ENCODE data around the gene EEF1B2. TPM values are rescaled to one million over a fixed set of nuclear protein-coding genes. Genes with fewer than 3 reads are reported as not detected.

EEF1B2 gene
- total RNA-seq (2021; ENCODE audit: unreplicated experiment) (523 TPM), Bru-seq, nascent RNA (percentile 99 among the genes with signal in this experiment), BruChase-seq, experiment 1, labeled RNA remaining after a 2-hour chase (percentile 99 among the genes with signal in this experiment), BruChase-seq, experiment 2, labeled RNA remaining after a 6-hour chase (percentile 99 among the genes with signal in this experiment)
- polyA plus RNA-seq (2012; ENCODE audit: insufficient read length), result 470 TPM
- long read RNA-seq, transcript EEF1B2-202 (7 exons, 880 nt), result minor isoform, 28 of 446 reads
- long read RNA-seq, transcript EEF1B2-201 (7 exons, 844 nt), result minor isoform, 45 of 446 reads
- long read RNA-seq, transcript EEF1B2-203 (6 exons, 1,098 nt), result major isoform, 200 of 446 reads
- long read RNA-seq, partial matches to known transcripts, result 166 of 446 reads
- long read RNA-seq, other reads (novel, unspliced or antisense), result 4 of 446 reads

DNA sequence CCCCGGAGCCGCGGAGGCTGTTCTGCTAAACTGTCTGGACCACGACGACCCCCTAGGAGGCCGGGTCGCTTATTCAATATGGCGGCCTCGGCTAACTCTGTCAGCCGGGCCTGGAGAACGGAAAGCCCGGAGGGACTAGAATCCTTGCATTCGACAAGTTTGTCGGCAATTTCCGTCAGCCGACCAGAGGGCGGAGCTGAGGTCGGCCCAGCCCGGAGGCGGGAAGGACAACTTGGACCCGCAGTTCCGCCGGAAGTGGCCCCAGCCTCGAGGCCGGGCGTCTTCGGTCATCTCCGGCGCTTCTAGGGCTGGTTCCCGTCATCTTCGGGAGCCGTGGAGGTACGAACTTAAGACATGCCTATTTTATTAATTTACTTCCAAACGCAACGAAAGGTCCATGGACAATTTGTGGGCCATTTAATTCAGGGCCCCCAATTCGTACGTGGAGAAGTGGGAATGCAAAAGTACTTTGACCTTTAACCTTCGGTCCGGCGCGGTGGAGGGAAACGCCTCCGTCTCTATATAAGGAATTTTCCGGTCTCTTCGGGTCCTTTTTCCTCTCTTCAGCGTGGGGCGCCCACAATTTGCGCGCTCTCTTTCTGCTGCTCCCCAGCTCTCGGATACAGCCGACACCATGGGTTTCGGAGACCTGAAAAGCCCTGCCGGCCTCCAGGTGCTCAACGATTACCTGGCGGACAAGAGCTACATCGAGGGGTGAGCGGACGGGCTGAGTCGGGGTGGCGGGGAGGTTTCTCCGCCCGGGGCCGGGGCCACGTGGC, at the start of gene EEF1B2, which contains the start of gene NDUFS1:
TSS of gene EEF1B2 (plus strand) at position 550 of the 779 bp plus-strand sequence. CDS start at position 635, 85 bp downstream.
TSS of gene NDUFS1 (minus strand) at position 99 of the 779 bp plus-strand sequence. CDS start 5,766 bp downstream, outside the sequence.
- in situ Hi-C loops (cut with HindIII; ENCODE audit: low pct_unique_long_range_greater_than_20kb, low sequenced_read_pairs), result no loop called here
- Histone ChIP-seq H3K9me3 (ENCODE audit: control insufficient read depth, insufficient read depth, low read depth, low read length) (no peaks in the 10 kb centered on the region), H3K4me1 (ENCODE audit: control insufficient read depth, insufficient read depth, low read length) (peaks cover 22% of the 10 kb centered on the region), H3K4me3 (ENCODE audit: low read depth in 2 of 2, low read length in 2 of 2) (peak within 1 kb of the TSS; percentile 99 to 100), H3K27me3 (ENCODE audit: control insufficient read depth, insufficient read depth, low read length) (no peaks in the 10 kb centered on the region), H3K27ac (ENCODE audit: low read length) (peak within 1 kb of the TSS; percentile 99), H3K36me3 (ENCODE audit: control insufficient read depth, insufficient read depth, low read length) (peaks cover 35% of the 10 kb centered on the region)
- CTCF ChIA-PET, result interaction anchor here (0.7 kb wide), 1 partner anchor 33 kb away, joined by 4 read pairs; no protein-coding TSS in a partner anchor
- BruUV-seq (replicated peaks), result no TSS peak
- ATAC-seq (peak; percentile 97), DNase-seq (ENCODE audit: low read depth, low spot score) (peak; percentile 90)
- TF ChIP-seq SIN3A (IDR thresholded peaks at IDR 0.05; ENCODE audit: borderline replicate concordance, insufficient read depth, low read depth, low read length) (peak; percentile 78; the same call in 1 of the 2 replicates), TCF7L2 (IDR thresholded peaks at IDR 0.05; ENCODE audit: low read depth, low read length) (no peak), POLR2AphosphoS5 (IDR thresholded peaks at IDR 0.05; ENCODE audit: low read depth, low read length) (peak; percentile 80)
- TF ChIP-seq, protein P1, sequence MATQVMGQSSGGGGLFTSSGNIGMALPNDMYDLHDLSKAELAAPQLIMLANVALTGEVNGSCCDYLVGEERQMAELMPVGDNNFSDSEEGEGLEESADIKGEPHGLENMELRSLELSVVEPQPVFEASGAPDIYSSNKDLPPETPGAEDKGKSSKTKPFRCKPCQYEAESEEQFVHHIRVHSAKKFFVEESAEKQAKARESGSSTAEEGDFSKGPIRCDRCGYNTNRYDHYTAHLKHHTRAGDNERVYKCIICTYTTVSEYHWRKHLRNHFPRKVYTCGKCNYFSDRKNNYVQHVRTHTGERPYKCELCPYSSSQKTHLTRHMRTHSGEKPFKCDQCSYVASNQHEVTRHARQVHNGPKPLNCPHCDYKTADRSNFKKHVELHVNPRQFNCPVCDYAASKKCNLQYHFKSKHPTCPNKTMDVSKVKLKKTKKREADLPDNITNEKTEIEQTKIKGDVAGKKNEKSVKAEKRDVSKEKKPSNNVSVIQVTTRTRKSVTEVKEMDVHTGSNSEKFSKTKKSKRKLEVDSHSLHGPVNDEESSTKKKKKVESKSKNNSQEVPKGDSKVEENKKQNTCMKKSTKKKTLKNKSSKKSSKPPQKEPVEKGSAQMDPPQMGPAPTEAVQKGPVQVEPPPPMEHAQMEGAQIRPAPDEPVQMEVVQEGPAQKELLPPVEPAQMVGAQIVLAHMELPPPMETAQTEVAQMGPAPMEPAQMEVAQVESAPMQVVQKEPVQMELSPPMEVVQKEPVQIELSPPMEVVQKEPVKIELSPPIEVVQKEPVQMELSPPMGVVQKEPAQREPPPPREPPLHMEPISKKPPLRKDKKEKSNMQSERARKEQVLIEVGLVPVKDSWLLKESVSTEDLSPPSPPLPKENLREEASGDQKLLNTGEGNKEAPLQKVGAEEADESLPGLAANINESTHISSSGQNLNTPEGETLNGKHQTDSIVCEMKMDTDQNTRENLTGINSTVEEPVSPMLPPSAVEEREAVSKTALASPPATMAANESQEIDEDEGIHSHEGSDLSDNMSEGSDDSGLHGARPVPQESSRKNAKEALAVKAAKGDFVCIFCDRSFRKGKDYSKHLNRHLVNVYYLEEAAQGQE (IDR thresholded peaks at IDR 0.05; ENCODE audit: insufficient read depth in 1 of 2, low read depth in 2 of 2, low read length in 1 of 2), result no peak
- TF ChIP-seq, protein P2, sequence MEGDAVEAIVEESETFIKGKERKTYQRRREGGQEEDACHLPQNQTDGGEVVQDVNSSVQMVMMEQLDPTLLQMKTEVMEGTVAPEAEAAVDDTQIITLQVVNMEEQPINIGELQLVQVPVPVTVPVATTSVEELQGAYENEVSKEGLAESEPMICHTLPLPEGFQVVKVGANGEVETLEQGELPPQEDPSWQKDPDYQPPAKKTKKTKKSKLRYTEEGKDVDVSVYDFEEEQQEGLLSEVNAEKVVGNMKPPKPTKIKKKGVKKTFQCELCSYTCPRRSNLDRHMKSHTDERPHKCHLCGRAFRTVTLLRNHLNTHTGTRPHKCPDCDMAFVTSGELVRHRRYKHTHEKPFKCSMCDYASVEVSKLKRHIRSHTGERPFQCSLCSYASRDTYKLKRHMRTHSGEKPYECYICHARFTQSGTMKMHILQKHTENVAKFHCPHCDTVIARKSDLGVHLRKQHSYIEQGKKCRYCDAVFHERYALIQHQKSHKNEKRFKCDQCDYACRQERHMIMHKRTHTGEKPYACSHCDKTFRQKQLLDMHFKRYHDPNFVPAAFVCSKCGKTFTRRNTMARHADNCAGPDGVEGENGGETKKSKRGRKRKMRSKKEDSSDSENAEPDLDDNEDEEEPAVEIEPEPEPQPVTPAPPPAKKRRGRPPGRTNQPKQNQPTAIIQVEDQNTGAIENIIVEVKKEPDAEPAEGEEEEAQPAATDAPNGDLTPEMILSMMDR (IDR thresholded peaks at IDR 0.05), result no peak
- intact Hi-C loops (cut with micrococcal nuclease; ENCODE audit: unreplicated experiment), result loop anchor here (5.0 kb wide), 1 partner anchor 103 kb away; no protein-coding TSS in a partner anchor
- POLR2A ChIA-PET, result interaction anchor here (0.7 kb wide), 1 partner anchor 516 kb away, joined by 4 read pairs; no protein-coding TSS in a partner anchor

DNA sequence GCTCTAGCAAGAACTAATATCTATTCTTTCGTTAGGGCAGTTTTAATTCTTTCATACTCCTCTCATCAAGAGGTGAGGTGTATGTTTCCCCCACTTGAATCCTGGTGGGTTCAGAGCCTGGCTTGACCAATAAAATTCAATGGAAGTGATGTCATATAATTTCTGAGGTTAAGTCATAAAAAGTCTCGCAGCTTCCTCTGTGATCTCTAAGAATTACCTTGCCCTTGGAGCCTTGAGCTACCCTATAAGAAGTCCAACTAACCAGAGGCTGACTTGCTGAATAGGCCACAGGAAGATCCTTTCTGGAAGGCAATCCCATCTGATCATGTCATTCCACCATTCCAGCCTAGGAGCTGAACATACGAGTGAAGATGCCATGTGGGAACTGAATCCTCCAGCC, 47.6 kb upstream of the EEF1B2 start:
- TF ChIP-seq, protein P1 (IDR thresholded peaks at IDR 0.05; ENCODE audit: insufficient read depth in 1 of 2, low read depth in 2 of 2, low read length in 1 of 2), result no peak
- TF ChIP-seq SIN3A (IDR thresholded peaks at IDR 0.05; ENCODE audit: borderline replicate concordance, insufficient read depth, low read depth, low read length) (no peak), TCF7L2 (IDR thresholded peaks at IDR 0.05; ENCODE audit: low read depth, low read length) (no peak), POLR2AphosphoS5 (IDR thresholded peaks at IDR 0.05; ENCODE audit: low read depth, low read length) (no peak)
- TF ChIP-seq, protein P2 (IDR thresholded peaks at IDR 0.05), result no peak
- DNase-seq (ENCODE audit: low read depth, low spot score) (no peak), ATAC-seq (no peak)
- no peaks in the 10 kb centered on the region for H3K4me1 ChIP-seq (ENCODE audit: control insufficient read depth, insufficient read depth, low read length)
- in situ Hi-C loops (cut with HindIII; ENCODE audit: low pct_unique_long_range_greater_than_20kb, low sequenced_read_pairs) (no loop called here), intact Hi-C loops (cut with micrococcal nuclease; ENCODE audit: unreplicated experiment) (no loop called here)
- CTCF ChIA-PET, result no interaction called here
- H3K4me3 ChIP-seq (ENCODE audit: low read depth in 2 of 2, low read length in 2 of 2), result no peak overlapping the region
- POLR2A ChIA-PET, result no interaction called here
- H3K9me3 ChIP-seq (ENCODE audit: control insufficient read depth, insufficient read depth, low read depth, low read length), result no peaks in the 10 kb centered on the region
- H3K27me3 ChIP-seq (ENCODE audit: control insufficient read depth, insufficient read depth, low read length), result no peaks in the 10 kb centered on the region
- H3K27ac ChIP-seq (ENCODE audit: low read length), result no peak overlapping the region
- H3K36me3 ChIP-seq (ENCODE audit: control insufficient read depth, insufficient read depth, low read length), result no peaks in the 10 kb centered on the region; the same call in 1 of the 2 replicates
- no TSS peak for BruUV-seq (replicated peaks)

All from Panc1 (cell line).